HepG2 (cell line): ENCODE measurements around the gene MYO15A. TPM values are rescaled to one million over a fixed set of nuclear protein-coding genes. Genes with fewer than 3 reads are reported as not detected.

ENCODE experiments used
- ATAC-seq: fragments of 200-7000 bp; cut with Tn5 transposase; 3 replicates; pipeline ENCODE4 v1.9.1; 2020; ENCODE audit warnings: mild to moderate bottlenecking, moderate library complexity
- BruUV-seq: library from RNA; stranded (reverse); fragments of 400-500 nt; replicated peaks from 2 replicates; lab custom pipeline; 2021; lab: Mats Ljungman, UMichigan
- CTCF ChIA-PET: fragments of 300-600 bp; formaldehyde crosslinking; extraction: SDS; loops from one replicate; lab custom pipeline; 2021; ENCODE audit warnings: low total read pairs, inconsistent platforms, low intra/inter-chr PET ratio; lab: Yijun Ruan, JAX
- POLR2A ChIA-PET: fragments of 350-600 bp; sonication (Branson Sonifier 250); formaldehyde crosslinking; loops from one replicate; lab custom pipeline; 2020; ENCODE audit warnings: antibody characterized with exemption, inconsistent platforms; lab: Yijun Ruan, JAX
- DNase-seq: peaks from one replicate; pipeline ENCODE4 v3.0.0-alpha.2; 2015; ENCODE audit warnings: low spot score
- FAIRE-seq: peaks from 3 replicates; lab custom pipeline; 2011; peaks lifted over from hg19 to GRCh38; lab: Jason Lieb, UNC
- H2AFZ ChIP-seq: one replicate; pipeline ENCODE4 v1.6.1; 2011; ENCODE audit warnings: low read length, inconsistent platforms
- H3K27ac ChIP-seq: fragments of 300-600 bp; 3 replicates; pipeline ENCODE4 v1.8.0; 2011; ENCODE audit warnings: mixed run types, mild to moderate bottlenecking, mixed read lengths, low read length, inconsistent platforms; ENCODE audit not compliant: insufficient read depth; ENCODE audit errors: extremely low read length
- H3K27me3 ChIP-seq, 2 experiments: fragments of 200-600 bp in 1 of 2; 2 replicates in 1 of 2; 3 replicates in 1 of 2; pipeline versions ENCODE4 v1.6.0 to v1.8.0; 2011; ENCODE audit warnings: low read length in 2 of 2, mild to moderate bottlenecking in 2 of 2, moderate library complexity in 2 of 2, inconsistent platforms in 1 of 2; ENCODE audit not compliant: insufficient read depth in 2 of 2, control insufficient read depth in 1 of 2
- H3K36me3 ChIP-seq, 2 experiments: fragments of 200-600 bp in 1 of 2; replicated peaks in 1 of 2; 2 replicates in 1 of 2; 3 replicates in 1 of 2; pipeline versions ENCODE4 v1.5.1 to v1.8.0; 2011; ENCODE audit warnings: low read length in 2 of 2, inconsistent platforms in 1 of 2; ENCODE audit not compliant: insufficient read depth in 2 of 2, control insufficient read depth in 1 of 2
- H3K4me1 ChIP-seq: 2 replicates; pipeline ENCODE4 v1.5.1; 2012; ENCODE audit warnings: low read length, inconsistent platforms; ENCODE audit not compliant: insufficient read depth
- H3K4me2 ChIP-seq: 2 replicates; pipeline ENCODE4 v1.6.0; 2011; ENCODE audit warnings: low read depth, low read length, inconsistent platforms
- H3K4me3 ChIP-seq, 3 experiments: fragments of 200-600 bp in 1 of 3; sonication (generic), shearing (Covaris generic) in 1 of 3; replicated peaks in 1 of 3; 2 replicates each; pipeline ENCODE4 v1.5.1; 2011 to 2016; ENCODE audit warnings: low read length in 3 of 3, inconsistent platforms in 2 of 3, low read depth in 2 of 3, mild to moderate bottlenecking in 2 of 3, control low read depth in 1 of 3, mixed read lengths in 1 of 3; ENCODE audit not compliant: insufficient read depth in 1 of 3
- H3K79me2 ChIP-seq: one replicate; pipeline ENCODE4 v1.6.1; 2011; ENCODE audit warnings: low read length, inconsistent platforms; ENCODE audit not compliant: insufficient read depth
- H3K9ac ChIP-seq: 2 replicates; pipeline ENCODE4 v1.6.0; 2011; ENCODE audit warnings: mild to moderate bottlenecking, low read depth, low read length, inconsistent platforms; ENCODE audit not compliant: insufficient read depth
- H3K9me3 ChIP-seq: 2 replicates; pipeline ENCODE4 v1.5.1; 2012; ENCODE audit warnings: mild to moderate bottlenecking, low read length
- H4K20me1 ChIP-seq: 2 replicates; pipeline ENCODE4 v1.6.0; 2011; ENCODE audit warnings: inconsistent platforms, mild to moderate bottlenecking, low read length, moderate library complexity; ENCODE audit not compliant: insufficient read depth
- HNF4G ChIP-seq, 2 experiments: sonication (generic) in 1 of 2; formaldehyde crosslinking in 1 of 2; IDR thresholded peaks; 2 replicates each; pipeline versions ENCODE4 v1.4.0 to v1.6.1; 2011 to 2020; ENCODE audit warnings: borderline replicate concordance in 2 of 2, low read depth in 2 of 2, mild to moderate bottlenecking in 2 of 2, low read length in 1 of 2, missing genetic modification reagents in 1 of 2, moderate library complexity in 1 of 2
- HOXA5 ChIP-seq: sonication (generic); formaldehyde crosslinking; IDR thresholded peaks from 2 replicates; pipeline ENCODE4 v1.4.0; 2020; ENCODE audit warnings: missing genetic modification reagents
- KMT2A ChIP-seq: sonication (generic); formaldehyde crosslinking; IDR thresholded peaks from 2 replicates; pipeline ENCODE4 v1.4.0; 2020; ENCODE audit warnings: missing genetic modification reagents
- NFYC ChIP-seq: IDR thresholded peaks from 2 replicates; pipeline ENCODE4 v1.6.1; 2016; ENCODE audit warnings: missing genetic modification reagents, missing compliant biosample characterization
- PAF1 ChIP-seq: IDR thresholded peaks from 2 replicates; pipeline ENCODE4 v1.6.1; 2016; ENCODE audit warnings: missing genetic modification reagents, missing compliant biosample characterization
- RBAK ChIP-seq: sonication (generic); formaldehyde crosslinking; IDR thresholded peaks from 2 replicates; pipeline ENCODE4 v1.5.1; 2020; ENCODE audit warnings: mild to moderate bottlenecking, missing genetic modification reagents
- TARDBP ChIP-seq: sonication (generic); formaldehyde crosslinking; IDR thresholded peaks from 2 replicates; pipeline ENCODE4 v1.8.0; 2022; ENCODE audit warnings: mild to moderate bottlenecking, missing genetic modification reagents
- U2AF2 ChIP-seq: fragments of 200-400 bp; formaldehyde crosslinking; IDR thresholded peaks from 2 replicates; pipeline ENCODE4 v1.6.1; 2017; ENCODE audit warnings: low read depth, mild to moderate bottlenecking, low read length
- ZBTB7B ChIP-seq: sonication (generic); formaldehyde crosslinking; IDR thresholded peaks from 2 replicates; pipeline ENCODE4 v1.4.0; 2020; ENCODE audit warnings: missing genetic modification reagents
- ZKSCAN5 ChIP-seq: sonication (generic); formaldehyde crosslinking; IDR thresholded peaks from 2 replicates; pipeline ENCODE4 v1.5.1; 2020; ENCODE audit warnings: mild to moderate bottlenecking, missing genetic modification reagents
- ZNF331 ChIP-seq: sonication (generic); formaldehyde crosslinking; IDR thresholded peaks from 2 replicates; pipeline ENCODE4 v1.4.0; 2020; ENCODE audit warnings: missing genetic modification reagents
- ZNF703 ChIP-seq: sonication (generic); formaldehyde crosslinking; IDR thresholded peaks from 2 replicates; pipeline ENCODE4 v1.5.1; 2020; ENCODE audit warnings: missing genetic modification reagents, mild to moderate bottlenecking, moderate library complexity, borderline replicate concordance
- WGBS: methylation state at CpG from one replicate; pipeline ENCODE4 v1.1.6; 2017; ENCODE audit warnings: low lambda C conversion rate; 5-methylcytosine and 5-hydroxymethylcytosine counted together
- in situ Hi-C: cut with HindIII; loops from 2 replicates; pipeline ENCODE4 v1.10.0; 2017; ENCODE audit warnings: low pct_unique_long_range_greater_than_20kb; ENCODE audit not compliant: extremely low pct_ligation_motif_present
- intact Hi-C: fragments of 100-400 bp; cut with micrococcal nuclease; formaldehyde crosslinking; loops from one replicate; pipeline ENCODE4 v1.10.0; 2022; ENCODE audit not compliant: unreplicated experiment
- polyA plus RNA-seq, 8 experiments: library from polyadenylated mRNA; depleted of rRNA in 3 of 8; stranded (reverse) in 7 of 8; unstranded in 1 of 8; fragments of >200 nt; fragmentation: Illumina TruSeq in 4 of 8; extraction: Trizol in 4 of 8; gene quantifications; 2 replicates each; pipeline versions ENCODE4 v1.2.1 to v1.2.3, GENCODE V29; 2011 to 2016; ENCODE audit warnings: low read depth in 4 of 8, missing spikeins in 1 of 8, mixed read lengths in 1 of 8; ENCODE audit not compliant: insufficient read depth in 1 of 8
- total RNA-seq, 5 experiments: library from RNA; depleted of rRNA; stranded (reverse); fragments of >200 nt; fragmentation: Illumina TruSeq; extraction: Trizol; gene quantifications; 2 replicates each; pipeline ENCODE4 v1.2.3, GENCODE V29; 2016; ENCODE audit warnings: low read depth in 1 of 5
- TF ChIP-seq, protein P1 (sequence below): sonication (generic); formaldehyde crosslinking; IDR thresholded peaks from 2 replicates; pipeline ENCODE4 v1.4.0; 2020; ENCODE audit warnings: missing genetic modification reagents; ENCODE audit errors: not compliant biosample characterization
- TF ChIP-seq, protein P2 (sequence below): sonication (generic); formaldehyde crosslinking; IDR thresholded peaks from 2 replicates; pipeline ENCODE4 v1.4.0; 2020; ENCODE audit warnings: missing genetic modification reagents, borderline replicate concordance
- TF ChIP-seq, protein P3 (sequence below): sonication (generic); formaldehyde crosslinking; IDR thresholded peaks from 2 replicates; pipeline ENCODE4 v1.4.0; 2020; ENCODE audit warnings: missing genetic modification reagents
- TF ChIP-seq, protein P4 (sequence below): sonication (generic); formaldehyde crosslinking; IDR thresholded peaks from 2 replicates; pipeline ENCODE4 v1.5.0; 2020; ENCODE audit warnings: missing genetic modification reagents
- TF ChIP-seq, protein P5 (sequence below): sonication (generic); formaldehyde crosslinking; IDR thresholded peaks from 2 replicates; pipeline ENCODE4 v1.4.0; 2020; ENCODE audit warnings: mild to moderate bottlenecking, missing genetic modification reagents
- TF ChIP-seq, protein P6 (sequence below): sonication (generic); formaldehyde crosslinking; IDR thresholded peaks from 2 replicates; pipeline ENCODE4 v1.4.0; 2020; ENCODE audit warnings: low read depth, mild to moderate bottlenecking, missing genetic modification reagents

MYO15A gene
- total and polyA plus RNA-seq, 2 of the 13 experiments (the other 11 are each of a cell fraction or from before 2014, with no cell fraction given): 0.07 to 0.20 TPM

DNA sequence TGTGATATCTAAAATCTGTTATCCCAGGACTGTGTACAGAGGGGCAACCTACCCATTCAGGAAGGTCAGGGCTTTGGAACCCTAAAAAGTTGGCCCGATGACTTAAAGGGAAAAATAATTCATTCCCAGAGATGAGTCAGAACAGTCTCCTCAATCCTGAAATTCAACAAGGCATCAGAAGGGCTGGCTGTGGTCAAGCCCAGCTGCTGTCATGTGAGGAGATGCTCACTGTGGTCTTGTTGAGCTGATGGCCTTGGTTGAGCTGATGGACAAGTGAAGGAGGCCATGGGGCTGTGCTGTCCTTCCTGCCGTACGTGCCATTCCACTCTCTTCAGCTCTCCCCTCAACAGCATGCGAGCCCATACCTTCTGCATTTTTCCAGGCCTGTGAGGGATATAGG is 41.7 kb upstream of the MYO15A start:
- Histone ChIP-seq H3K27me3 (no peaks in the 10 kb centered on the region), H3K27ac (no peak overlapping the region), H3K9me3 (no peaks in the 10 kb centered on the region), H3K4me2 (no peak overlapping the region), H3K36me3 (peaks cover 9 to 27% of the 10 kb centered on the region in 2 experiments), H3K4me1 (peaks cover 21% of the 10 kb centered on the region), H3K4me3 (no peak overlapping the region), H2AFZ (no peak overlapping the region), H3K9ac (no peak overlapping the region), H4K20me1 (no peaks in the 10 kb centered on the region), H3K79me2 (no peaks in the 10 kb centered on the region)
- DNase-seq (no peak), FAIRE-seq (no peak), ATAC-seq (no peak)
- POLR2A ChIA-PET: no interaction called here
- CTCF ChIA-PET: no interaction called here
- in situ Hi-C loops (no loop called here), intact Hi-C loops (no loop called here)
- WGBS: 93% methylated on average over 4 of the region's 4 CpGs
- TSS peak; percentile 43 for BruUV-seq
- TF ChIP-seq ZNF703 (CRISPR knock-in tag): no peak
- no peak for TF ChIP-seq ZNF331
- TF ChIP-seq, protein P1, sequence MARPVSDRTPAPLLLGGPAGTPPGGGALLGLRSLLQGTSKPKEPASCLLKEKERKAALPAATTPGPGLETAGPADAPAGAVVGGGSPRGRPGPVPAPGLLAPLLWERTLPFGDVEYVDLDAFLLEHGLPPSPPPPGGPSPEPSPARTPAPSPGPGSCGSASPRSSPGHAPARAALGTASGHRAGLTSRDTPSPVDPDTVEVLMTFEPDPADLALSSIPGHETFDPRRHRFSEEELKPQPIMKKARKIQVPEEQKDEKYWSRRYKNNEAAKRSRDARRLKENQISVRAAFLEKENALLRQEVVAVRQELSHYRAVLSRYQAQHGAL (CRISPR knock-in tag): no peak
- TF ChIP-seq KMT2A (CRISPR knock-in tag): no peak
- TF ChIP-seq, protein P2, sequence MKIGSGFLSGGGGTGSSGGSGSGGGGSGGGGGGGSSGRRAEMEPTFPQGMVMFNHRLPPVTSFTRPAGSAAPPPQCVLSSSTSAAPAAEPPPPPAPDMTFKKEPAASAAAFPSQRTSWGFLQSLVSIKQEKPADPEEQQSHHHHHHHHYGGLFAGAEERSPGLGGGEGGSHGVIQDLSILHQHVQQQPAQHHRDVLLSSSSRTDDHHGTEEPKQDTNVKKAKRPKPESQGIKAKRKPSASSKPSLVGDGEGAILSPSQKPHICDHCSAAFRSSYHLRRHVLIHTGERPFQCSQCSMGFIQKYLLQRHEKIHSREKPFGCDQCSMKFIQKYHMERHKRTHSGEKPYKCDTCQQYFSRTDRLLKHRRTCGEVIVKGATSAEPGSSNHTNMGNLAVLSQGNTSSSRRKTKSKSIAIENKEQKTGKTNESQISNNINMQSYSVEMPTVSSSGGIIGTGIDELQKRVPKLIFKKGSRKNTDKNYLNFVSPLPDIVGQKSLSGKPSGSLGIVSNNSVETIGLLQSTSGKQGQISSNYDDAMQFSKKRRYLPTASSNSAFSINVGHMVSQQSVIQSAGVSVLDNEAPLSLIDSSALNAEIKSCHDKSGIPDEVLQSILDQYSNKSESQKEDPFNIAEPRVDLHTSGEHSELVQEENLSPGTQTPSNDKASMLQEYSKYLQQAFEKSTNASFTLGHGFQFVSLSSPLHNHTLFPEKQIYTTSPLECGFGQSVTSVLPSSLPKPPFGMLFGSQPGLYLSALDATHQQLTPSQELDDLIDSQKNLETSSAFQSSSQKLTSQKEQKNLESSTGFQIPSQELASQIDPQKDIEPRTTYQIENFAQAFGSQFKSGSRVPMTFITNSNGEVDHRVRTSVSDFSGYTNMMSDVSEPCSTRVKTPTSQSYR (CRISPR knock-in tag): no peak
- TF ChIP-seq HNF4G (IDR thresholded peaks at IDR 0.05; ENCODE audit: borderline replicate concordance, low read depth, low read length): no peak
- no peak for TF ChIP-seq HNF4G (CRISPR knock-in tag; IDR thresholded peaks at IDR 0.05; ENCODE audit: borderline replicate concordance, low read depth)
- no peak for TF ChIP-seq ZBTB7B
- TF ChIP-seq U2AF2: no peak
- TF ChIP-seq, protein P3, sequence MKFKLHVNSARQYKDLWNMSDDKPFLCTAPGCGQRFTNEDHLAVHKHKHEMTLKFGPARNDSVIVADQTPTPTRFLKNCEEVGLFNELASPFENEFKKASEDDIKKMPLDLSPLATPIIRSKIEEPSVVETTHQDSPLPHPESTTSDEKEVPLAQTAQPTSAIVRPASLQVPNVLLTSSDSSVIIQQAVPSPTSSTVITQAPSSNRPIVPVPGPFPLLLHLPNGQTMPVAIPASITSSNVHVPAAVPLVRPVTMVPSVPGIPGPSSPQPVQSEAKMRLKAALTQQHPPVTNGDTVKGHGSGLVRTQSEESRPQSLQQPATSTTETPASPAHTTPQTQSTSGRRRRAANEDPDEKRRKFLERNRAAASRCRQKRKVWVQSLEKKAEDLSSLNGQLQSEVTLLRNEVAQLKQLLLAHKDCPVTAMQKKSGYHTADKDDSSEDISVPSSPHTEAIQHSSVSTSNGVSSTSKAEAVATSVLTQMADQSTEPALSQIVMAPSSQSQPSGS: no peak
- TF ChIP-seq, protein P4, sequence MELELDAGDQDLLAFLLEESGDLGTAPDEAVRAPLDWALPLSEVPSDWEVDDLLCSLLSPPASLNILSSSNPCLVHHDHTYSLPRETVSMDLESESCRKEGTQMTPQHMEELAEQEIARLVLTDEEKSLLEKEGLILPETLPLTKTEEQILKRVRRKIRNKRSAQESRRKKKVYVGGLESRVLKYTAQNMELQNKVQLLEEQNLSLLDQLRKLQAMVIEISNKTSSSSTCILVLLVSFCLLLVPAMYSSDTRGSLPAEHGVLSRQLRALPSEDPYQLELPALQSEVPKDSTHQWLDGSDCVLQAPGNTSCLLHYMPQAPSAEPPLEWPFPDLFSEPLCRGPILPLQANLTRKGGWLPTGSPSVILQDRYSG (CRISPR knock-in tag): no peak
- no peak for TF ChIP-seq PAF1 (CRISPR knock-in tag)
- no peak for TF ChIP-seq NFYC (CRISPR knock-in tag)
- TF ChIP-seq ZKSCAN5 (CRISPR knock-in tag): no peak
- no peak for TF ChIP-seq RBAK (CRISPR knock-in tag)
- TF ChIP-seq, protein P5, sequence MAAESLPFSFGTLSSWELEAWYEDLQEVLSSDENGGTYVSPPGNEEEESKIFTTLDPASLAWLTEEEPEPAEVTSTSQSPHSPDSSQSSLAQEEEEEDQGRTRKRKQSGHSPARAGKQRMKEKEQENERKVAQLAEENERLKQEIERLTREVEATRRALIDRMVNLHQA (CRISPR knock-in tag): no peak
- TF ChIP-seq HOXA5 (CRISPR knock-in tag): no peak
- TF ChIP-seq, protein P6, sequence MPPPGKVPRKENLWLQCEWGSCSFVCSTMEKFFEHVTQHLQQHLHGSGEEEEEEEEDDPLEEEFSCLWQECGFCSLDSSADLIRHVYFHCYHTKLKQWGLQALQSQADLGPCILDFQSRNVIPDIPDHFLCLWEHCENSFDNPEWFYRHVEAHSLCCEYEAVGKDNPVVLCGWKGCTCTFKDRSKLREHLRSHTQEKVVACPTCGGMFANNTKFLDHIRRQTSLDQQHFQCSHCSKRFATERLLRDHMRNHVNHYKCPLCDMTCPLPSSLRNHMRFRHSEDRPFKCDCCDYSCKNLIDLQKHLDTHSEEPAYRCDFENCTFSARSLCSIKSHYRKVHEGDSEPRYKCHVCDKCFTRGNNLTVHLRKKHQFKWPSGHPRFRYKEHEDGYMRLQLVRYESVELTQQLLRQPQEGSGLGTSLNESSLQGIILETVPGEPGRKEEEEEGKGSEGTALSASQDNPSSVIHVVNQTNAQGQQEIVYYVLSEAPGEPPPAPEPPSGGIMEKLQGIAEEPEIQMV (CRISPR knock-in tag): no peak
- no peak for TF ChIP-seq TARDBP (CRISPR knock-in tag)
